Muscle of back (tissue), 11 donors: ENCODE data around the gene ENTPD7. TPM values are rescaled to one million over a fixed set of nuclear protein-coding genes. Genes with fewer than 3 reads are reported as not detected.

ENCODE experiments used
- DNase-seq, 3 donors: peaks; one replicate each; pipeline versions ENCODE4 v3.0.0 to v3.0.0-alpha.2; 2013
- polyA plus RNA-seq, 10 donors: library from polyadenylated mRNA; unstranded; fragments of 120-200 nt; gene quantifications; one replicate each; pipeline ENCODE4 v1.2.1, GENCODE V29; 2013; ENCODE audit not compliant: insufficient read length in 10 of 10

The ENTPD7 gene
- polyA plus RNA-seq, 10 donors = 3.2 to 7.1 (median 4.4) TPM

GRCh38 chr10:99647601-99648151, 11.6 kb upstream of the ENTPD7 start:
- DNase-seq = no peak

DNA sequence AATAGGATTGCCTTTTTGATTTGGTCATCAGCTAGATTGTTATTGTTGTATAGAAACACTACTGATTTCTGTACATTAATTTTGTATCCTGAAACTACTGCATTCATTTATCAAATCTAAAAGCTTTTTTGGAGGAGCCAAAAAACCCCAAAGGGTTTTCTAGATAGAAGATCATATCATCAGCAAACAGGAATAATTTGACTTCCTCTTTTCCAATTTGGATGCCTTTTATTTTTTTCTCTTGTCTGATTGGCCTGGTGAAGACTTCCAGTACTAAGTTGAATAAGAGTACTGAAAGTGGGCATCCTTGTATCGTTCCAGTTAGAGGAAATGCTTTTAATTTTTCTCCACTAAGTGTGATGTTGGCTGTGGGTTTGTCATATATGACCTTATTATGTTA, 10.6 kb upstream of the ENTPD7 start:
- DNase-seq = no peak

GRCh38 chr10:99652800-99653390, 6.4 kb upstream of the ENTPD7 start:
- no peak for DNase-seq

DNA sequence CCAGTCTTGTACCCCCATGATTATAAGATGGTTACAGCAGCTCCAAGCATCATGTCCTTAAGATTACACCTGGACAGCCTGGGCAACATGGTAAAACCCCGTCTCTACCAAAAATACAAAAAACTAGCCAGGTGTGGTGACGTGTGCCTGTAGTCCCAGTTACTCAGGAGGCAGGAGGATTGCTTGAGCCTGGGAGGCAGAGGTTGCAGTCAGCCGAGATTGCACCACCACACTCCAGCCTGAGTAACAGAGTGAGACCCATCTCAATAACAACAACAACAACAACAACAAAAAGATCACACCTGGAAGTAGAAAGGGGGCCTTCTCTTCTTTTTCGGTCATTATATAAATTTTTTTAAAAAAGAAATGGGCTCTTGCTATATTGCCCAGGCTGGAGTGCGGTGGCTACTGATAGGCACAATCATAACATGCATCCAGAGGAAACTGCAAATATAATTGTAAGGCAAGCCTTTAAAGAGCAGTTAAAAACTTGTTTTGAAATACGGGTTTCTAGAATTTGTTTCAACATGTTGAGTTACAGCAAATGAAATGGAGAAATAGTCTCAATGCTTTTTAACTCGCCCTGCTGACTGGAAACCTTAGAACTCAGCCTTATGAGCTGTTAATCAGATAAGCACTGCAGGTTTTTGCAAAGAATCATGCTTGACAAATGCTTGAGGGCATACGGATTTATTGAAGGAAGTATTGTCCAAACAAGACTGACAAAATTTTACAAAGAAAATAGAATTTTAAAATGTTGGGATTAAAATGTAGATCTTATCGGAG, 4.7 kb upstream of the ENTPD7 start:
- no peak for DNase-seq

- no peak for DNase-seq
Observed at GRCh38 chr10:99656199-99657064, 2.9 kb upstream of the ENTPD7 start.

DNA sequence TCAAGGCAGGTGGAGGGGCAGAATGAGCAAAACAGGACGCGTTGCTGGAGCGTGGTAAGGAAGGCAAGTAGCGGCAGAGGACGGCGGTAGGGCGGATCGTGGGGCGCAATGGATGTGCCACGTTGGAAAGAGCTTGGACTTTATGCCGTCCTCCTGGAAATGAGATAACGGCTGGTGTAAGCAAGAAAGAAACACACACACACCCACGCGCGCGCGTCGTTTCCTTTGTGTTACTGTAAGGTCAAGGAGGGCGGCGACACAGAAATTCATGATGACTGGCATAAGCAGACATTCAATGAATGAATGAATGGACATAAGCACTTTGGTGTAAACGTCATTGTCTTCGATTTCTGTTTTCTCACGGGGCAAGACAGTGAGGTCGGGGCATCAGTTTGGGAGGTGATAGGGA, 683 bp upstream of the ENTPD7 start:
- peak in 2 of 3 donors; percentile 10 to 45 for DNase-seq

- peak in 1 of 3 donors; percentile 20 for DNase-seq
Observed at GRCh38 chr10:99659868-99660366, 608 bp downstream of the ENTPD7 start.

DNA sequence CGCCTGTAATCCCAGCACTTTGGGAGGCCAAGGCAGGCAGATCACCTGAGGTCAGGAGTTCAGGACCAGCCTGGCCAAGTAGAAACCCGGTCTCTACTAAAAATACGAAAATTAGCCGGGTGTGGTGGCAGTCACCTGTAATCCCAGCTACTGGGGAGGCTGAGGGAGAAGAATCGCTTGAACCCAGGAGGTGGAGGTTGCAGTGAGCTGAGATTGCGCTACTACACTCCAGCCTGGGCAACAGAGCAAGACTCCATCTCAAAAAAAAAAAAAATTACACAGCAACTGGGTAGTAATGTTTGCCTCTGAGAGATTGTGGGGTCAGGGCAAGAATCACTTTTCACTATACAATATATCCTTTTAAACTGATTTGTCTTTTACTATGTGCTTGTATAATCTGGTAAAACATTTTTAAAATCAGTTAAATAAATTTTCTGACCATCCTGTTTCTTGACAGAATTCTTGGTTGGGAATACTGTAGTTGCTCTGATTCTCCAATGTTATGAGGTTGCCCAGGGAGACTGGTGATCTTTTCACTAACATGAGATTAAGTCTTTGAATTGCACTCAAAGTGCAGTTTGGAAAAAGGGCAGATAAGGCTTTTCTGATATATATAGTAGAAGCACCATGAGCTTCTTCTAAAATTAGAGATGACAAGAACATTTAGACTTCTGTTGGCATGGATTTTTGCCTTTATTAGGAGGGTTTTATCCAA, 1.5 kb downstream of the ENTPD7 start:
- no peak for DNase-seq

DNA sequence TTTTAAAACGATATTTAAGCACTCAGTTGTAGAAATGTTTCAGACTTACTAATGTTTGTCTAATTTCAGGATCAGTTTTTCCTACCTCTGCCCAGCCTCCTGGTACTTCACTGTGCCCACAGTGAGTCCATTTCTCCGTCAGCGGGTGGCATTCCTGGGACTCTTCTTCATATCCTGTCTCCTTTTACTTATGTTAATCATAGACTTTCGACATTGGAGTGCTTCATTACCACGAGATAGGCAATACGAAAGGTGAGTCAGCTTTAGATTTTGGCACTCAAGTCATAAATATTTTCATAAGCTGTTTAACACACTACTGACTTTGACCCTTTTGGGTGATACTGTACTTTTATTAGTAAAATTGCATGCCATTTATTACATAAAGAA, 2.1 kb downstream of the ENTPD7 start:
- peak in 1 of 3 donors; percentile 36 for DNase-seq

- no peak for DNase-seq
Observed at GRCh38 chr10:99665304-99665703, 6.0 kb downstream of the ENTPD7 start.

- peak in 1 of 3 donors; percentile 81 for DNase-seq
Observed at GRCh38 chr10:99667108-99667751, 7.9 kb downstream of the ENTPD7 start.

DNA sequence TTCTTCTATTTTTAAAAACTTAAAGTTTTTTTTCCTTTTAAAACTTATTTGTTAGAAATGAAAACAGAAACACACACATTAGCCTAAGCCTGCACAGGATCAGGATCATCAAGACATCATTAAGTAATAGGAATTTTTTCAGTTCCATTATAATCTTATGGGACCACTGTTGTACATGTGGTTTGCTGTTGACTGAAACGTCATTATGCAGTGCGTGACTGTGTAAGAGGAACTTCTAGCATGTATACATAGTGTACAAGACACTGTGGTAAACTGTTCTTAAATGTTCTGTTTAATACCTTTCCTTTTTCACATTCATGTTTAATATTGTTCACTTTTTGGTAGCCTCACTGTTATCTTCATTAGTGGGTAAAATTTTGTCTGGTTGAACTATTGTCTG, 12.1 kb downstream of the ENTPD7 start:
- no peak for DNase-seq

DNA sequence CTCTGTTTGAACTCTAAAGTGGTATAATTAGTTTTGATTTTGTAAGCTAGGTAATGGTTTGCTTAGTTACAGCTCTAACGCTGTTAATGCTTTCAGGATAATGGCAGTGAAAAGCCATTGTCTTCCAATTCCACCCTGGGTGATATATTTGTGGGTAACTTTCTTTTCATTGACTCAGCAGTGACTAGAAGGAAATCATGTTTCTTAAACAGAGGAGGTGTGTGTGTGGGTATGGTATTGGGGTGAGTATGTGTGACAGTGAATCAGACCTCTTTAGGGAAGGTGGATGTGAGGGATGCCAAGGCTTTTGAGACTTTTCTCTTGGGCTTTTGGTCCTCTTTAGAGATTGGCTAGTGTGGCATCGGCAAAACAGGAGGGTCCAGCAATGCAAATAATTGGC, 13.6 kb downstream of the ENTPD7 start:
- no peak for DNase-seq

GRCh38 chr10:99673492-99673891, 14.2 kb downstream of the ENTPD7 start:
- DNase-seq = no peak

- DNase-seq = no peak
Observed at GRCh38 chr10:99674762-99675161, 15.5 kb downstream of the ENTPD7 start.

- DNase-seq = peak in 1 of 3 donors; percentile 73
Observed at GRCh38 chr10:99676426-99676825, 17.1 kb downstream of the ENTPD7 start.

GRCh38 chr10:99676895-99677294, 17.6 kb downstream of the ENTPD7 start:
- no peak for DNase-seq

GRCh38 chr10:99678921-99679320, 19.6 kb downstream of the ENTPD7 start:
- DNase-seq = no peak

DNA sequence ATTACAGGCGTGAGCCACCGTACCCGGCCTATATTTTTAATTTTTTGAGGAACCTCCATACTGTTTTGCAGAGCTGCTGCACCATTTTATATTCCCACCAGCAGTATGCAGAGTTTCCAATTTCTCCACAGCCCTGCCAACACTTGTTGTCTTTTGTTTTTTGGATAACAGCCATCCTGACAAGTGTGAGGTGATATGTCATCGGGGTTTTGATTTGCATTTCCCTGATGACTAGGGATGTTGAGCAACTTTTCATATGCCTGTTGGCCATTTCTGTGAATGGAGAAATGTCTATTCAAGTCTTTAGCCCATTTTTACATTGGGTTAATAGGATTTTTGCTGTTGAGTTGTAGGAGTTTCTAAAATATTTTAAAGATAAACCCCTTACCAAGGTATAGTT, 22.2 kb downstream of the ENTPD7 start:
- DNase-seq = peak in 2 of 3 donors; percentile 18 to 47

DNA sequence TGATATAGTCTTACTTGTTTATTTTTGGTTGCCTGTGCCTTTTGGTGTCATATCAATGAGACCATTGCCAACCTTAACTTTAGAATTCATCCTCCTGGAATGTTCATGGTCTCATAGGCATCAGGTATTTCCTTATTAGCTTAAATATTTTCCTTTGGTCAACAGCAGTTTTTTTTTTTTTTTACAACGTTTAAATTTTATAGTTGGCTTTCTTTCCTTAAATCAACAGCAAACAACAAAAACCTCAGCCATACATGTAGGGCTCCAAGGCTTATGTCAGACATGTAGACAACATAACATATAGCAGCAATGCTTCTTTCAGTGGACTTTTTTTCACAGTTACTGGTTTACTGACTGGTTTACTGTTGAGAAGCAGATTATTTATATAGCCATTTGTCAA, 22.7 kb downstream of the ENTPD7 start:
- no peak for DNase-seq

- no peak for DNase-seq
Observed at GRCh38 chr10:99682752-99683151, 23.4 kb downstream of the ENTPD7 start.
